OCI-M2 (cell line): ENCODE measurements around the gene TAS2R41.
"Not testable (repeated sequence)": the region's sequence is repeated elsewhere in the genome, so short reads cannot be mapped to it uniquely, and the experiment has no call there.

Source experiments
- DNase-seq: peaks from one replicate; lab custom pipeline; 2025; ENCODE audit not compliant: unreplicated experiment; lab: John Stamatoyannopoulos, UW

The TAS2R41 gene

GRCh38 chr7:143456992-143457793 lies 20.5 kb upstream of the TAS2R41 start:
- DNase-seq = no peak

- no peak for DNase-seq
Observed at GRCh38 chr7:143458263-143458662, 19.4 kb upstream of the TAS2R41 start.

- no peak for DNase-seq
Observed at GRCh38 chr7:143458681-143459080, 19.0 kb upstream of the TAS2R41 start.

GRCh38 chr7:143459359-143459758 lies 18.3 kb upstream of the TAS2R41 start:
- DNase-seq = no peak

GRCh38 chr7:143460271-143460979 lies 17.2 kb upstream of the TAS2R41 start:
- no peak for DNase-seq

- DNase-seq = no peak
Observed at GRCh38 chr7:143462045-143462444, 15.6 kb upstream of the TAS2R41 start.

- no peak for DNase-seq
Observed at GRCh38 chr7:143463556-143463955, 14.1 kb upstream of the TAS2R41 start.

GRCh38 chr7:143463957-143464356 lies 13.7 kb upstream of the TAS2R41 start:
- no peak for DNase-seq

- DNase-seq = no peak
Observed at GRCh38 chr7:143467724-143468123, 9.9 kb upstream of the TAS2R41 start.

- DNase-seq = not testable (repeated sequence)
Observed at GRCh38 chr7:143472071-143472689, 5.5 kb upstream of the TAS2R41 start.

- DNase-seq = no peak
Observed at GRCh38 chr7:143479055-143479766, 1.5 kb downstream of the TAS2R41 start.

- DNase-seq = no peak
Observed at GRCh38 chr7:143480501-143480900, 2.8 kb downstream of the TAS2R41 start.

- DNase-seq = no peak
Observed at GRCh38 chr7:143484119-143484518, 6.4 kb downstream of the TAS2R41 start.

GRCh38 chr7:143485094-143485493 lies 7.4 kb downstream of the TAS2R41 start:
- no peak for DNase-seq

GRCh38 chr7:143485500-143485899 lies 7.8 kb downstream of the TAS2R41 start:
- no peak for DNase-seq

- DNase-seq = not testable (repeated sequence)
Observed at GRCh38 chr7:143486266-143486665, 8.6 kb downstream of the TAS2R41 start.

GRCh38 chr7:143487061-143487460 lies 9.4 kb downstream of the TAS2R41 start:
- DNase-seq = no peak

- no peak for DNase-seq
Observed at GRCh38 chr7:143487566-143487965, 9.9 kb downstream of the TAS2R41 start.

- DNase-seq = no peak
Observed at GRCh38 chr7:143490717-143491306, 13.1 kb downstream of the TAS2R41 start.

- DNase-seq = no peak
Observed at GRCh38 chr7:143492043-143492471, 14.4 kb downstream of the TAS2R41 start.
